ENCODE measurements around the gene FOXP1.

- TF ChIP-seq, protein P1, sequence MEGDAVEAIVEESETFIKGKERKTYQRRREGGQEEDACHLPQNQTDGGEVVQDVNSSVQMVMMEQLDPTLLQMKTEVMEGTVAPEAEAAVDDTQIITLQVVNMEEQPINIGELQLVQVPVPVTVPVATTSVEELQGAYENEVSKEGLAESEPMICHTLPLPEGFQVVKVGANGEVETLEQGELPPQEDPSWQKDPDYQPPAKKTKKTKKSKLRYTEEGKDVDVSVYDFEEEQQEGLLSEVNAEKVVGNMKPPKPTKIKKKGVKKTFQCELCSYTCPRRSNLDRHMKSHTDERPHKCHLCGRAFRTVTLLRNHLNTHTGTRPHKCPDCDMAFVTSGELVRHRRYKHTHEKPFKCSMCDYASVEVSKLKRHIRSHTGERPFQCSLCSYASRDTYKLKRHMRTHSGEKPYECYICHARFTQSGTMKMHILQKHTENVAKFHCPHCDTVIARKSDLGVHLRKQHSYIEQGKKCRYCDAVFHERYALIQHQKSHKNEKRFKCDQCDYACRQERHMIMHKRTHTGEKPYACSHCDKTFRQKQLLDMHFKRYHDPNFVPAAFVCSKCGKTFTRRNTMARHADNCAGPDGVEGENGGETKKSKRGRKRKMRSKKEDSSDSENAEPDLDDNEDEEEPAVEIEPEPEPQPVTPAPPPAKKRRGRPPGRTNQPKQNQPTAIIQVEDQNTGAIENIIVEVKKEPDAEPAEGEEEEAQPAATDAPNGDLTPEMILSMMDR (IDR thresholded peaks at IDR 0.05 in 2 of 3, conservative IDR thresholded peaks at IDR 0.05 in 1 of 3; ENCODE audit: insufficient read depth in 2 of 3, low read depth in 1 of 3, low read length in 3 of 3): no peak
- no peak for TF ChIP-seq CHD2 (IDR thresholded peaks at IDR 0.05; ENCODE audit: low read depth, low read length)
- no peak for TF ChIP-seq ZKSCAN1 (IDR thresholded peaks at IDR 0.05; ENCODE audit: low read depth, low read length)
- no peak for TF ChIP-seq POLR2A (conservative IDR thresholded peaks at IDR 0.05)
- no peak for TF ChIP-seq ZNF644 (tag; IDR thresholded peaks at IDR 0.05; ENCODE audit: low read depth)
- no peak for TF ChIP-seq HINFP (tag; conservative IDR thresholded peaks at IDR 0.05; ENCODE audit: low read depth)
These were observed 577.7 kb downstream of the FOXP1 start for GRCh38 chr3:71005702-71006321.
